Colon (tissue), 2 donors: ENCODE measurements around the gene LRRC9.
"Not testable (repeated sequence)": the region's sequence is repeated elsewhere in the genome, so short reads cannot be mapped to it uniquely, and the experiment has no call there.

Experiments used
- FAIRE-seq: peaks from 2 replicates; lab custom pipeline; 2012; peaks lifted over from hg19 to GRCh38; lab: Jason Lieb, UNC
- donor health status: control.
- donor health status: control.

The LRRC9 gene

GRCh38 chr14:60064491-60065072, 144.6 kb downstream of the LRRC9 start:
- FAIRE-seq, result peak; percentile 87

GRCh38 chr14:60067882-60068281, 147.9 kb downstream of the LRRC9 start:
- no peak for FAIRE-seq

- no peak for FAIRE-seq
Measured at GRCh38 chr14:60079723-60080122, 159.8 kb downstream of the LRRC9 start.

- no peak for FAIRE-seq
Measured at GRCh38 chr14:60085085-60085484, 165.1 kb downstream of the LRRC9 start.

- FAIRE-seq, result no peak
Measured at GRCh38 chr14:60085693-60086092, 165.7 kb downstream of the LRRC9 start.

GRCh38 chr14:60087668-60088067, 167.7 kb downstream of the LRRC9 start:
- no peak for FAIRE-seq

- FAIRE-seq, result no peak
Measured at GRCh38 chr14:60089221-60089620, 169.3 kb downstream of the LRRC9 start.

GRCh38 chr14:60090864-60091519, 171.0 kb downstream of the LRRC9 start:
- no peak for FAIRE-seq

GRCh38 chr14:60091550-60092525, 171.9 kb downstream of the LRRC9 start, which contains the start of gene PCNX4:
Gene PCNX4, plus strand, starts transcription at chr14:60091923. Its CDS starts 15,716 bp downstream, at chr14:60107639.
- no peak for FAIRE-seq

- FAIRE-seq, result no peak
Measured at GRCh38 chr14:60092526-60092920, 172.6 kb downstream of the LRRC9 start.

GRCh38 chr14:60093080-60093479, 173.1 kb downstream of the LRRC9 start:
- FAIRE-seq, result no peak

GRCh38 chr14:60093606-60094005, 173.7 kb downstream of the LRRC9 start:
- no peak for FAIRE-seq

GRCh38 chr14:60094306-60094897, 174.5 kb downstream of the LRRC9 start:
- FAIRE-seq, result no peak

GRCh38 chr14:60095231-60095630, 175.3 kb downstream of the LRRC9 start:
- FAIRE-seq, result no peak

GRCh38 chr14:60095781-60096450, 176.0 kb downstream of the LRRC9 start:
- FAIRE-seq, result no peak

GRCh38 chr14:60097974-60098373, 178.0 kb downstream of the LRRC9 start:
- no peak for FAIRE-seq

- not testable (repeated sequence) for FAIRE-seq
Measured at GRCh38 chr14:60099855-60100254, 179.9 kb downstream of the LRRC9 start.

GRCh38 chr14:60101786-60102185, 181.8 kb downstream of the LRRC9 start:
- FAIRE-seq, result no peak

- no peak for FAIRE-seq
Measured at GRCh38 chr14:60102389-60102788, 182.4 kb downstream of the LRRC9 start.

GRCh38 chr14:60106339-60106738, 186.4 kb downstream of the LRRC9 start:
- FAIRE-seq, result no peak

- no peak for FAIRE-seq
Measured at GRCh38 chr14:60107477-60107876, 187.5 kb downstream of the LRRC9 start.

- no peak for FAIRE-seq
Measured at GRCh38 chr14:60111732-60112131, 191.8 kb downstream of the LRRC9 start.
